ENCODE measurements around the gene TUBA3D.

DNA sequence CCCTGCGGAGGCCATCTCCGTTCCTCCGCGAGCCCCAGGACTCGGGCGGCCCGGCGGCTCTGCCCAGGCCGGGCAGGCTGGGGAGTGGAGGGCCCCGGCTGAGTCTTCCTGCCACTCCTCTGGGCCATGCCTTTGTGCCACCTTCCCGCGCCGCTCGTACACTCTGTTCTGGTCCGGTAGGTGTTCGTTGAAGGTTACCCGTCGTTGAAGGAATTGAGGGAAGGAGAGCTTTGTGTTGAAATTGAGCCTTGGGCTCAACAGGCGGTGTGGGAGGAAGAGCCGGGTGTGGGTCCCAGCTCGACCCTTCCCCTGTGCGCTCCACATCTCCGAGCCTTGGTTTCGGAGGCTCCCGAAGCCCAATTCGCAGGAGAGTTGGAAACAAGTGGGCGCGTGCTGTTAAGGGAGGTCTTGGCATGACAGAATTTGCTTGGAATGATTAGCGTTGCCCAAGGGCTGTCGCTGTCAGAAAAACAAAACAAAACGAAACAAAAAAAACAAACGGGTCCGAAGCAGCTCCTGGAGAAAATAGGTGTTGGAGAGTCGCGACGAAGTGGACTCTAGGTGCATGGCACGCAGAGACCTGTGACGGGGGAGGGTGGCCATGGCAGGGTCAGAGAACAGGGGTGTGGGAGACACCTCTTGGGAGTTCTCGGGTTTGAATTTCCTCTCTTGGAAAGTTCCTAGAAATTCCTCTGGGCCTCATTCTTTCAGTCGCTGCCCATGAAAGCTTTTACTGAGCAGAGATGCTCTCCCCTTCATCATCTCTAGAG, 17.5 kb downstream of the TUBA3D start:
- TF ChIP-seq, protein P1, sequence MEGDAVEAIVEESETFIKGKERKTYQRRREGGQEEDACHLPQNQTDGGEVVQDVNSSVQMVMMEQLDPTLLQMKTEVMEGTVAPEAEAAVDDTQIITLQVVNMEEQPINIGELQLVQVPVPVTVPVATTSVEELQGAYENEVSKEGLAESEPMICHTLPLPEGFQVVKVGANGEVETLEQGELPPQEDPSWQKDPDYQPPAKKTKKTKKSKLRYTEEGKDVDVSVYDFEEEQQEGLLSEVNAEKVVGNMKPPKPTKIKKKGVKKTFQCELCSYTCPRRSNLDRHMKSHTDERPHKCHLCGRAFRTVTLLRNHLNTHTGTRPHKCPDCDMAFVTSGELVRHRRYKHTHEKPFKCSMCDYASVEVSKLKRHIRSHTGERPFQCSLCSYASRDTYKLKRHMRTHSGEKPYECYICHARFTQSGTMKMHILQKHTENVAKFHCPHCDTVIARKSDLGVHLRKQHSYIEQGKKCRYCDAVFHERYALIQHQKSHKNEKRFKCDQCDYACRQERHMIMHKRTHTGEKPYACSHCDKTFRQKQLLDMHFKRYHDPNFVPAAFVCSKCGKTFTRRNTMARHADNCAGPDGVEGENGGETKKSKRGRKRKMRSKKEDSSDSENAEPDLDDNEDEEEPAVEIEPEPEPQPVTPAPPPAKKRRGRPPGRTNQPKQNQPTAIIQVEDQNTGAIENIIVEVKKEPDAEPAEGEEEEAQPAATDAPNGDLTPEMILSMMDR (IDR thresholded peaks at IDR 0.05), result no peak
- TF ChIP-seq EZH2 (IDR thresholded peaks at IDR 0.05) (no peak), EZH2phosphoT487 (IDR thresholded peaks at IDR 0.05) (no peak)
